Measurements from ENCODE around the gene MYO1A. TPM values are rescaled to one million over a fixed set of nuclear protein-coding genes. Genes with fewer than 3 reads are reported as not detected.
"Not testable (repeated sequence)": the region's sequence is repeated elsewhere in the genome, so short reads cannot be mapped to it uniquely, and the experiment has no call there.

MYO1A gene
- total RNA-seq, 1 donor from 2014 or later = 48.5 TPM

- no peak for DNase-seq (ENCODE audit: low spot score)
Observed at GRCh38 chr12:57018906-57019305, 31.0 kb downstream of the MYO1A start.

GRCh38 chr12:57018353-57018752 lies 31.6 kb downstream of the MYO1A start:
- not testable (repeated sequence) for DNase-seq (ENCODE audit: low spot score)

DNA sequence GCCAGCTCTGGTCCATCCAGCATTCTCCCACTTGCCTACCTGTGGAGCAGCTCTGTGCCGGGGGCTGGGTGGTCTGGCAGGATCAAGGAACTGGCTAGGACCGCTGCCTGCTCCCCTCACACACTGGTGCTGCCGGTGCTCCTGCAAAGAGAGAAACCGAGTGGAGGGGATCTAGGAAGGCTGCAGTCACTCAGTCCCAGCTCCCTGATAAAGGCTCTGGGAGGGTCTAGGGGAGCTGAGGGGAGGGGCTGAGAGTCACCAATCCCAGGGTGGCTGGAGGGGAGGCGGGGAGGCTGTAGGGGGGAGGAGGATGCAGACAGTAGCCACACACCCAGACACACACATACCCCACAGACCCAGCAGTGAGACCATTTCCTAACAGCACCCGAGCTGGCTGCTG lies 33.6 kb downstream of the MYO1A start, which contains the start of gene TAC3:
Gene TAC3 (minus strand): TSS at position 182 of the 400 bp plus-strand sequence. CDS start 732 bp downstream, outside the sequence.
- no peak for DNase-seq (ENCODE audit: low spot score)

GRCh38 chr12:57012600-57013465 lies 37.1 kb downstream of the MYO1A start:
- DNase-seq (ENCODE audit: low spot score) = no peak

DNA sequence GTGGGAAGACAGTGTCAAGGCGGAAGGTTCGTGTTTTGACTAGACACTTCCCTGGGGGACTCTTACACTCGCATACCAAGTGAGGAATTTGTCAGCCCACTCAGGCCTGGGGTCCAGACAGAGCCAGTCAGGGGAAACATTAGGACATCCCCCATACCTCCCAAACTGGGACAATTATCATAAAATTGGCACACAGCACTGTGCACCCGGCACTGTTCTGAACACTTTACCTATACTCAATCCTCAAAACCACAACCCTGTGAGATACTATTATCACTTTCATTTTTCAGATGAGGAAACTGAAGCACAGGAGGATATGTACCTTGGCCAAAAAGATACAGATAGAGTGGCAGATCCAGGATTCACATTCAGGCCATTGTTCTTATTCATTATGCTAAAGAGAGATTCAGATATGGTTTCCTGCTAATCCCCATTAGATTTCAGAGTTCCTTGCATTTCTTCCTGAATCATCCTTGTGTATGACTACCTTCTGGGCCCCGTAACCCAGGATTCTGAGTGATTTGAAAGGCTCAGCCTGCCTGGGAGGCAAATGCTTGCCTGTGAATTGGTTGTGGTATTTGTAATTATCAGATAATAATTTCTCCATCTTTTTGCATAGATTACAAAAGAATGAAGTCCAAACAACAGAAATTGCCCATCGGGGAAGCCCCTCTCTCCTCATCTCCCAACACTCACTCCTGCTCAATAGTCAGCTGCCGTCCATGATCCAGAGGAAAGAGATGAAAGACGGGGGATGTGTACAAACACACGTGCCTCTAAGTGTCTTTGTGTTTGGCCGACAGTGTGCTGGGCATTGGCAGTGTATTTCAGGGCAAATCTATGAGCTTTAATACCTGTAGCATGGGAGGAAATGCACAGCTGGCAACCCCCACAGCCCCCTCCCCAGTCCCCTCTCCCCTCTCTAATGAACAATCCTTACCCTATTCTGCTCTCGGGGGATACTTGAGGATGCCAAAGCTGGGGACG lies 38.2 kb downstream of the MYO1A start:
- DNase-seq (ENCODE audit: low spot score) = no peak

- no peak for DNase-seq (ENCODE audit: low spot score)
Observed at GRCh38 chr12:57010627-57011247, 39.2 kb downstream of the MYO1A start.

- DNase-seq (ENCODE audit: low spot score) = no peak
Observed at GRCh38 chr12:57009949-57010626, 39.8 kb downstream of the MYO1A start.

- no peak for DNase-seq (ENCODE audit: low spot score)
Observed at GRCh38 chr12:57008178-57008577, 41.8 kb downstream of the MYO1A start.

GRCh38 chr12:57006809-57007475 lies 43.0 kb downstream of the MYO1A start:
- DNase-seq (ENCODE audit: low spot score) = no peak

GRCh38 chr12:57005980-57006808 lies 43.7 kb downstream of the MYO1A start, which contains the start of gene ZBTB39:
TSS of gene ZBTB39 (minus strand) at chr12:57006546. CDS start at chr12:57004917, 1,629 bp downstream.
- peak; percentile 23 for DNase-seq (ENCODE audit: low spot score)

GRCh38 chr12:57004651-57005050 lies 45.3 kb downstream of the MYO1A start:
- no peak for DNase-seq (ENCODE audit: low spot score)

DNA sequence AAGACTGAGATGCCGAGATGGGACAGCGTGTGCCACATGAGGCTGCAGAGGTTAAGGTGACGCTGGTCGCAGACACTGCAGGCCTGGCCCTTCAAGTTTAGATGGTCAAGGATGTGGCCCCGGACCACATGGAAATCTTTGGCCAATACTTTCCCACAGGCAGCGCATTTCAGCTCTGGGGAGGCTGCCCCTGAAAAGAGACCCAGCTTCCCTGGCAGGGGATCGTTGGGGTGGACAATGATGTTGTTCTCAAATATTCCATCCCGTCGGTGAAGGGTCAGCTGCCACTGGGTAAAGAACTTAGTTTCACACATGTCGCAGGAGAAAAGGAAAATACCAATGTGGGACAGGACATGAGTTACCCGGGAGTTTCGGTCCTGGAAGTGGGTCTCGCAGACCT lies 46.5 kb downstream of the MYO1A start:
- no peak for DNase-seq (ENCODE audit: low spot score)

DNA sequence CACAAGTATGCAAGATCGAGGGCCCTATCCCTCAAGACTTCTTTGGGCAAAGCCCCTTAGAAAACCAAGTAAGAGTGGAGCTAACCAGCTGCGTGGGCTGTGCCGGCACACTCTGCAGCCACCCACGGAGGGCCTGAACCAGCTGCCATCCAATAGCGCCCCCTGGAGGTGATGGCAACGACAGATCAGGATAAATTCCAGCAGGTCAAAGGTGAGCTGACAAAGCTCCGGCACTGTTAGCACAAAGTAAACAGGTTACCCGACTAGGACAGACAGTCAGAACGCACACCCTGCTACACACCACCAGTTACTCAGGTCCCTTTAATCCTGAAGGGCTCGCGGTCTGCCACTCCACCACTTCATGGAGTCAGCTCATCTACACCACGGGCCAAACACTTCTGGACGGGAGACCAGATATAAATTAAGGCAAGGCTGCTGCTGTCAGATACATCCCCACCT lies 48.5 kb downstream of the MYO1A start:
- DNase-seq (ENCODE audit: low spot score) = peak; percentile 68

GRCh38 chr12:57000393-57000792 lies 49.5 kb downstream of the MYO1A start:
- DNase-seq (ENCODE audit: low spot score) = no peak

DNA sequence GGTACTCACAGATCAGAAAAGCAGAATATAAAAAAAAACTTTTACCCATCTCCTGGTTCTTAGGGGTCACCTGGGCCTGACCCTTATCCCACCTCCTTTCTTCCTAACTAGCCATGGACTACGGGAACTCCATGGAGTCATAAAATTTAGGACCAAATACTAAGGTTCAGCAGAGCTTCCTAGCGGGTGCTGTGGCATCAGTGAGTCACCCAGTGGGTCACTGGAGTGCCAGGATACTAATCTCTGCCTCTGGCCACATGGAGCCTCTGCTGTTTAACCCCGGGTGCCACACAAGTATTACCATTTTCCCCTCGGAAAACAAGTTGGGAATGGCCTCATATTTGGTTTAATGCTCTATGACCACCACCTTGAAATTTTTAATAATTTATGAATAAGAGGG lies 50.5 kb downstream of the MYO1A start:
- no peak for DNase-seq (ENCODE audit: low spot score)

- no peak for DNase-seq (ENCODE audit: low spot score)
Observed at GRCh38 chr12:56998981-56999380, 50.9 kb downstream of the MYO1A start.

GRCh38 chr12:56998316-56998715 lies 51.6 kb downstream of the MYO1A start:
- no peak for DNase-seq (ENCODE audit: low spot score)

GRCh38 chr12:56996793-56997545 lies 53.0 kb downstream of the MYO1A start:
- DNase-seq (ENCODE audit: low spot score) = no peak
